Glomerular endothelial cell (primary cell): ENCODE data around the gene TIFAB. TPM values are rescaled to one million over a fixed set of nuclear protein-coding genes. Genes with fewer than 3 reads are reported as not detected.
A peak's percentile ranks its signal among the peaks of the same experiment; 100 is the strongest.

Experiments
- DNase-seq: peaks from one replicate; pipeline ENCODE4 v3.0.0-alpha.2; 2011; ENCODE audit warnings: low read depth, low spot score; ENCODE audit errors: extremely low read depth
- total RNA-seq: library from RNA; depleted of rRNA; stranded (reverse); fragments of >200 nt; gene quantifications from 2 replicates; pipeline ENCODE4 v1.2.3, GENCODE V29; 2015

The TIFAB gene
- total RNA-seq, 1 donor from 2014 or later: not detected

DNA sequence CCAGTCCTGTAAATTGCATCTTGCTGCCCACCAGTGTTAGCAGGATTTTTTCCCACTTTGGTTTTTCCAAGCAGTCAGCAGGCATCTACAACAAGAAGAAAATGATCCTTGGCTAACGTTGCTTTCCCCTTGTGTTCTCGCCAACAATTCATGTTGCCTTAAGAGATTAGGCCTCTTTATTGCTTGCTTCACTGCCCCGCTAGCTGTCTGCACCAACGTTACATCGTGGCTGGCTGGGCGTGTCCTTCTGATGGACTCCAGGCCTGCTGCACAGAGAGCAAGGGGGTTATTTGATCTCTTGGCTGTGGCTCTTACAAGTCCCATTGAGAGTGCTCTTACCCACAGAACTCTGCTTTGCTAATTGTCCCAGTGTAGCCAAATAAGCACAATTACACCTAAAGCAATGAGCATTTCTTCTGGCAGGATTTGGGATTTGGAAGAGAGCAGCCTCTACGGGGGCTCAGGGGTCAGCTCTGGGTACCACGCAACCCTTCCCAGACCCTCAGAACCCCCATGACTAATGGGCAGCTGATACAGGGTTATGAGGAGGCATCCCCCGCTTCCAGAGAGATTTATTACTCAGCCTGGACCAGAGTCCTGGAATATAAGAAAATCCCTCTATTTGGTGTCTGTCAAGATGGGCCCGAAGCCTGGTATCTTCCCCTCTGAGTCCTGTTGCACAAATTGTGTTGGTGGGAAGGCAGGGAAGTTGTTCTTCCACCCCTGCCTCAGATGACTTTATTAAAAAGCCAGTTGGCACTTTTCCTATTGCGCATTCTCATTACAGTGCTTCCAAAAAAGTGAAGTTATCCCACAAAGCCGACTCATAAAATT lies 22.6 kb downstream of the TIFAB start:
- DNase-seq: no peak

- no peak for DNase-seq
Observed at GRCh38 chr5:135428586-135428985, 23.6 kb downstream of the TIFAB start.

DNA sequence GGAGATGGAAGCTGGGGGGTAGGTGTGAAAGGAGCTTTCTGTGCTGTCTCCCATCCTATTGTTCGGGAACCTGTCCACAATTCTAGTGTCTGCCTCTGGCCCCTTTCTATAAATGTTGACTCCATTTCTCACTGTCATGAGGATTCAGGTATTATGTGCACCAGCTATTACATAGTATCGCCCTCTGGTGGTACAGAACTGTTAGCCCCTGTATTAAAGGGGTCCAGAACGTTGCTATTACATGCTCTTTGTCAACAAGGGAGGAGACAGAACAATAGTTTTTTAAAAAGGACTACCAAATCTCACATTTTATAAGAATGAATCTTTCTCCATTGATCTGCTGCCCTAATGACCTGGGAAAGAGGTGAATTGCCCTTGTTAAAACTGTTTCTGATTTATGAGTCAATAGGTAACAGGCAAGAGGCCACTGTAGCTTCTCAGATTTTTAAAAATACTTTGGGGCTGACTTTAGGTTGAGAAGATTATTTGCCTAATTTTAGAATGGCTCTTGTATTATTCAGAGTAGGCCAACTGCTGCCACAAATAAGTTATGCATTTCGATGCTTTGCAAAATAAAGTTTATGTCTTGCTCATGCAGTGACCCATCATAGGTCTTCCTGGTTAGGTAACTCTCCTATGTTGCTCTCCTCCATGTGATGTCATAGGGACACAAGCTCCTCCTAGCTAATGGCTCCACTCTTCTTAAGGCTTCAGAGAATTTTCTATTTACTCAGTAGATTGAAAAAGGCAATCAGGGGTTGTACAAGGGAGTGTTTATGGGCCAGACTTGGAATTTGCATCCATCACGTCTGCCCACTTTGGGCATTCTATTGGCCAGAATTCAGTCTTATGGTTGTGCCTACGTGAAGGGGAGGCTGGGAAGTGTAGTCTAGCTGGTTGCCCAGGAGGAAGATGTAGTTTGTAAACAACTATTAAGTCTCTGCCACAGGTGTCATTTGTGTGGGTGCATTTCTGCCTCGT lies 25.8 kb downstream of the TIFAB start:
- DNase-seq: peak; percentile 14

- DNase-seq: no peak
Observed at GRCh38 chr5:135425641-135426040, 26.5 kb downstream of the TIFAB start.

DNA sequence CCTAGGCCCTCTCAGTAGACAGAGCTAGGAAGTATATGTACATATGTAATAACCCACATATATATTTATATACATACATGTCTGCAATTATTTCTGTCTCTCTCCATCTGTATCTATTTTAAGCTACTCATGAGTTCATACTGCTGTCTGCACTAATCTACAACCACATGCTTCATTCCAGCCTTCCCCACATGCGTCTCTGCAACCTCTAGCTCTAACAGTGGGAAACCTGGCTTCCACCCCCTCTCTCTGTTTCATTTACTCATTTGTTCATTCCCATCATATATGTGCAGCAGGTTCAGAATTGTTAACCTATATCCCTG lies 28.3 kb downstream of the TIFAB start:
- no peak for DNase-seq

DNA sequence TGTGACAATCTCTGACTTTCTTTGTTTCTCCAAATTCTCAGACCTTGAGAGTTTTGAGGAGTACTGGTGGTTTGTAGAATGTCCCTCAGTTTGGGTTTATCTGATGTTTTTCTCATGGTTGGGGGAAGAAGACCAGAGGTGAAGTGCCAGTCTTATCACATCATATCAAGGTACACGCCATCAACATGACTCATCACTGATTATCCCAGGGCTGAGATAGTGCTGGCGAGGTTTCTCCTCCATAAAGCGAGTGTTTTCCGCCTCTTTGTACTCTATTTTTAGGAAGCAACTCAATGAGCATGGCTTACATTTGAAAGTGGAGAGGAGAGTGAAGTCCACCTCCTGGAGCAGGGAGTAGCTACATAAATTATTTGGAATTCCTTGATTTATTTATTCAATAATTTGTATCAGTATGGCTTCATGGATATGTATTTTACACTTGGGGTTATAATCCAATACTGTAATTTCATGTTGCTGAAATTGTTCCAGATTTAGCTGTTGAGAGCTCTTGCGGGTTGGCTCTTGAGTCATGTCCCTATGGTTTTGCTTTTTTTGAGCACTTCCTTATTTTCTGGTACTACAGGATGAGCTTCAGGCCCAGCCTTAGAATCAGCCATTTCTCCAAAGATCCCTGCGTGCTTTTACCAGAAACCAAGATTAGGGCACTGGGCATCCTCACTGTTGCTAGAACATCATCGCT lies 28.9 kb downstream of the TIFAB start:
- no peak for DNase-seq

GRCh38 chr5:135422419-135422818 lies 29.7 kb downstream of the TIFAB start:
- no peak for DNase-seq

GRCh38 chr5:135417083-135417482 lies 35.1 kb downstream of the TIFAB start:
- no peak for DNase-seq

GRCh38 chr5:135405082-135405481 lies 47.1 kb downstream of the TIFAB start:
- DNase-seq: no peak

- DNase-seq: no peak
Observed at GRCh38 chr5:135402031-135402430, 50.1 kb downstream of the TIFAB start.

DNA sequence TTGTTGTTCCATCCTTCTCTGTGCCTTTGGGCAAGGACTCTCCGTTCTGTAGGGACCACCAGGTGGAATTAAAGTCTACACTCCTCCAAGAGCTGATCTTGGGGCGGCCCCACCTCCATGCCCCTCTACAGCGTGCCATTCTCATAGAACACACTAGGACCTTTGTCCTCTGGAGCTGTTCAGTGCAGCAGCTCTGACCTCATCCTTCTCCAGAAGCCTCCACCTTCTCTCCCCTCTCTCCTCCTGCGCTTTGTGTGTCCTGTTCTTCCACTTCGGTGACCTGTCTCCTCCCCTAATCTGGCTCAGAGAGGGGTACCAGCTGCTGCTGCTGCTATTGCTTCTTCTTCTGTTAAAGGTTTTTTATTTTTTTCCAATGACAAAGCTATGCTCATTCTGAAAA lies 51.3 kb downstream of the TIFAB start:
- no peak for DNase-seq

GRCh38 chr5:135399794-135400542 lies 52.2 kb downstream of the TIFAB start:
- DNase-seq: no peak

DNA sequence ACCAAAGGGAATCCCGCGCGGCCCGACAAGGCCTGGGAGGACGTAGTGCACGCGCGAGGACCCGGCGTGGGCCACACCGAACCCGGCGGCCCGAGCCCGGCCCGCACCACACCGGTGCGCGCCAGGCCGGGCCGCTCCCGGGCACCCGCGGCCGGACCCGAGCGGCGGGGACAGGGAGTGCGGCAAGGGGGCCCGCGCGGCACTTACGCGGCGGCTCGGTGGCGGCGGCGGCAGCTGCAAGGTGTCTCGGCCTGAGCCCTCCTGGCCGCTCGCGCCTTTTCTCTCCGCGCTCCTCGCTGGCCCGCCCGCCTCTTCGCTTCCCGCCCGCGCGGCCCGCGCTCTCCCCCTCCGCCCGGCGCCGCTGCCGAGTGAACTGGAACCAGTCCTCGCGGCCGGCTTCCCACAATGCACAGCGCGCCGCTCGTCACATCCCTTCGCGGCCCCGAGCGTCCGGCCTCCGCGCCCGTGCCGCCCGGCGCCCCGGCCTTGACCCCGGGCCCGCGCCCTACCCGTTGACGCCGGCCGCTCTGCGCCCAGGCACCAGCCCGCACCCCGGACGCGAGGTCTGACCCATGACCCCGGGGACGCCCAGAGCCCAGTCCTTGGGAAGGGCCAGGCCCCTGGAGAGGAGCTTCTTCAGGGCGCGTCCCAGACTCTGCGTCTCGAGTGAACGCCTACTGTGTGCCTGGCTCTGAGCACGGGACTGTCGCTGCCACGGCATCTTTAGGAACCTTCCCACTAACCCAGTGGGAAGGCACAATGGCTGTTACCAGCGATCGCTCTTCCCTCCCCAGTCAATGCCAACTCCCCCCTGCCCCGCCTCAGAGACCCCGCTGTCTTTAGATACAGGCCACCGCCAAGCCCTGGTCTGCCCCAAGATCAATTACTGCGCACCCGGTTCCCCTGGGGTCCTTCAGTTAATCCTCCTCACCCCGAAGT lies 53.0 kb downstream of the TIFAB start, which contains the start of gene MACROH2A1:
Gene MACROH2A1 (minus strand): TSS at position 377 of the 939 bp plus-strand sequence. CDS start 10,138 bp downstream, outside the sequence.
- DNase-seq: no peak

DNA sequence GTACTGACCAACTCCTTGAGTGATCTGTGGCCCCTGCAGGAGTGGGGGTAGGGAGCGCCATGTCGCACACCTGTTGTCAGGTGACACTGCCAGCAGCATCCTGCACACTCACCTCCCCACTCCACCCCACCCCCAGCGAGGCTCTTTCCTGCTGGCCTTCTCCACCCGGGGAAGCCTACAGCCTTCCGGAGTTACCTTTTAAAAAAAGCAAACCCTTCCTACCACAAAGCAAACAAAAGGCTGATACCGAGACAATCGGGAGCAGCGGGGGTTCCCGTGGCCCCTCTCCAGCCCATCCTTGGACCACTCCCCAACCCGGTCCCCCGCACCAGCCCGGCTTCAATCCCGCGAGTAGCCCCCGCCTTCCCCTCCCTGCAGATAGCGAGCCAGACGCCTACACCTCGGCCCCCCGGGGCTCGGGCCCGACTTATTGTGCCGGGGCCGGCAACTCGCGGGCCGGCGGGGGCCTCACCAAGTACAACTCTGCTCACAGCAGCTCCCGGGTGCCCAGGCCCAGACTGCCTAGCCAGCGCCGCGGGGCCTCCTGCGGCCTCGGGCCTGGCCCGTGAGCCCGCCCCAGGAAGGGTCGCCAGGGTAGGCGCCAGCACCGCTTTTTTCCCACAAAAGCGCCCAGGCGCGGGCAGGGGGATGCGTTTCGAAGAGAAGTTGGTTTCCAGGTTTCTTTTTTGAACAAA lies 53.8 kb downstream of the TIFAB start:
- no peak for DNase-seq

Other genes starting within 250 kb of the TIFAB start
- 150 and 169 TPM in 2 replicates for gene MACROH2A1, start 53.1 kb downstream of the TIFAB start, total RNA-seq
- gene DCANP1, start 5.0 kb downstream of the TIFAB start, total RNA-seq: not detected in 2 replicates
- gene NEUROG1, start 83.6 kb upstream of the TIFAB start, total RNA-seq: not detected in 2 replicates
- not detected in 2 replicates for gene CXCL14, start 126.6 kb upstream of the TIFAB start, total RNA-seq